GM19328 (cell line): Measurements from ENCODE around the gene BRWD1.
A peak's percentile ranks its signal among the peaks of the same experiment; 100 is the strongest.

Experiments used
- ATAC-seq: cut with Tn5 transposase; IDR thresholded peaks from one replicate; pipeline ENCODE4 v1.9.1; 2021; ENCODE audit warnings: mild to moderate bottlenecking, moderate library complexity; ENCODE audit not compliant: unreplicated experiment

Gene BRWD1

GRCh38 chr21:39313571-39314142 lies at the start of gene BRWD1:
BRWD1 (minus strand) TSS chr21:39313632; CDS start chr21:39313491, 141 bp downstream.
- ATAC-seq = peak; percentile 44

- no peak for ATAC-seq
These were observed 49.3 kb upstream of the BRWD1 start for GRCh38 chr21:39362733-39363132.

- no peak for ATAC-seq
These were observed 46.0 kb upstream of the BRWD1 start for GRCh38 chr21:39359382-39359781.

- ATAC-seq = no peak
These were observed 39.9 kb upstream of the BRWD1 start for GRCh38 chr21:39353295-39353694.

- no peak for ATAC-seq
These were observed 36.9 kb upstream of the BRWD1 start for GRCh38 chr21:39350094-39351005.

GRCh38 chr21:39349211-39350093 lies 36.0 kb upstream of the BRWD1 start:
- peak; percentile 72 for ATAC-seq

- peak; percentile 50 for ATAC-seq
These were observed 35.2 kb upstream of the BRWD1 start, which contains the start of gene HMGN1 for GRCh38 chr21:39348355-39349210. HMGN1 (minus strand) TSS chr21:39349088; CDS start chr21:39348917, 171 bp downstream.

- ATAC-seq = no peak
These were observed 34.6 kb upstream of the BRWD1 start for GRCh38 chr21:39348040-39348354.

GRCh38 chr21:39347537-39347936 lies 34.1 kb upstream of the BRWD1 start:
- ATAC-seq = no peak

- no peak for ATAC-seq
These were observed 33.4 kb upstream of the BRWD1 start for GRCh38 chr21:39346671-39347331.

- ATAC-seq = no peak
These were observed 32.8 kb upstream of the BRWD1 start for GRCh38 chr21:39346206-39346605.

- ATAC-seq = no peak
These were observed 32.0 kb upstream of the BRWD1 start for GRCh38 chr21:39345440-39345839.

- no peak for ATAC-seq
These were observed 31.4 kb upstream of the BRWD1 start for GRCh38 chr21:39344848-39345247.

- no peak for ATAC-seq
These were observed 28.0 kb upstream of the BRWD1 start for GRCh38 chr21:39341249-39341923.

- ATAC-seq = no peak
These were observed 27.3 kb upstream of the BRWD1 start for GRCh38 chr21:39340687-39341086.

- no peak for ATAC-seq
These were observed 25.8 kb upstream of the BRWD1 start for GRCh38 chr21:39339231-39339630.

- no peak for ATAC-seq
These were observed 23.1 kb upstream of the BRWD1 start for GRCh38 chr21:39336457-39337008.

- no peak for ATAC-seq
These were observed 21.2 kb upstream of the BRWD1 start for GRCh38 chr21:39334611-39335010.

- ATAC-seq = no peak
These were observed 18.7 kb upstream of the BRWD1 start for GRCh38 chr21:39332175-39332574.
